HL-60/S4 treated with phorbol 12-myristate 13-acetate at 8.2 ng/mL for 4 days and 3 days (cell line): ENCODE data around the gene NSD1.
"Not testable (repeated sequence)": the region's sequence is repeated elsewhere in the genome, so short reads cannot be mapped to it uniquely, and the experiment has no call there.

Experiments
- in situ Hi-C: fragments of 300-500 bp; cut with MboI; formaldehyde crosslinking; loops from 2 replicates; pipeline ENCODE4 v1.15.0; 2022; ENCODE audit warnings: low sequenced_read_pairs

NSD1 gene

DNA sequence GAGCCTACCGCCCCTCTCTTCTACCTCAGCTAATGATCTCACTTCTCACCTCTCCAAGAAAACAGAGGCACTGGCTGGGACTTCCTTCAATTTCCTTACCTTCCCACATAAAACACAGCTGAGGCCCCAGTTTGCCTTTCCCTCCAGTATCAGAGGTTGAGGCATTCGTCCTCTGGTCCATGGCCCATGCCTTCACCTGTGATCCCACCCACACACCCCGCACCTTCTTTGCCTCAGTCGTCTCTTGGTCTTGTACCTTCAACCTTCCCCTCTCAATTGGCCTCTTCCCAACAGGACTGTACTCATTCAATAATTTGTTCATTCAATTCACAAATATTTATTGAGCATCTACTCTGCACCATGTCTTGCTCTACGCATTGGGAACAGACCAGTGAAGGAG lies 11.0 kb upstream of the NSD1 start:
- in situ Hi-C loops, result loop anchor here (25.0 kb wide), 1 partner anchor 460 kb away; no protein-coding TSS in a partner anchor

DNA sequence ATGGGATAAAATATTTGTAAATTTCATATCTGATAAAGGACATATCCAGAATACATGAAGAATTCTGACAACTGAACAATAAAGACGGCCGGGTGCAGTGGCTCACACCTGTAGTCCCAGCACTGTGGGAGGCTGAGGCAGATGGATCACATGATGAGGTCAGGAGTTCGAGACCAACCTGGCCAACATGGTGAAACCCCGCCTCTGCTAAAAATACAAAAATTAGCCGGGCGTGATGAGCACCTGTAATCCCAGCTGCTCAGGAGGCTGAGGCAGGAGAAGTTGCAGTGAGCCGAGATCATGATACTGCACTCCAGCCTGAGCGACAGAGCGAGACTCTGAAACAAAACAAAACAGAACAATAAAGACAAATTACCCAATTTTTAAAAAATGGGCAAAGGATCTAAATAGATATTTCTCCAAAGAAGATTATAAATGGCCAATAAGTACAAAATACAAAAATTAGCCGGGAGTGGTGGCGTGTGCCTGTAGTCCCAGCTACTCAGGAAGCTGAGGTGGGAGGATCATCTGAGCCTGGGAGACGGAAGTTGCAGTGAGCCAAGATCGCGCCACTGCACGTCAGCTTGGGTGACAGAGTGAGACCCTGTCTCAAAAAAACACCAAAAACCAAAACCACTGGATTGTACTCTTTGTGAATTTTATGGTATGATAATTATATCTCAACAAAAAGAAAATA lies 9.6 kb upstream of the NSD1 start:
- in situ Hi-C loops, result loop anchor here (25.0 kb wide), 1 partner anchor 462 kb away; no protein-coding TSS in a partner anchor

DNA sequence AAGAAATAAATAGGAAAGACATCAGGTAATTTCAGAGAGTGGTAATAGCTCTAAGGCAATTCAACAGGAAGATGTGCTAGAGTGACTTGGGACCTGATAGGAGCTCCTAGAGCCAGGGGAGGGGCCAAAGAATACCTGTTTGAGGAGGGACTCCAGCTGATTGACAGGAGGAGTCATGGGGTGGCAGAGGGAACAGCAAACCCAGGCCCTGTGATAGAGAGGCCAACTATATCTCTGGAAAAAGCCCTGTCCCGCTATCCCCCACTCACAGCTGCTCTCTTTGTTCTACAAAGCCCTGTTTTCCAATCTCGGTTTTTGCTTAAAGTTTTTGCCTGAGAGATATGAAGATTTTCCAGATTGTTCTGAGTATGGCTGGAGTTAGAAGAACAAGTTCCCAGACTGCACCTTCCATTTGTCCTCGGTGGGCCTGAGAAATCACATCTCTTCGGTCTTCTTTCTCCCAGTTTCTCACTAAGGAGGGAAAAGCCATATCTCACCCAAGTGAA lies 9.0 kb upstream of the NSD1 start:
- in situ Hi-C loops, result loop anchor here (25.0 kb wide), 1 partner anchor 462 kb away; no protein-coding TSS in a partner anchor

DNA sequence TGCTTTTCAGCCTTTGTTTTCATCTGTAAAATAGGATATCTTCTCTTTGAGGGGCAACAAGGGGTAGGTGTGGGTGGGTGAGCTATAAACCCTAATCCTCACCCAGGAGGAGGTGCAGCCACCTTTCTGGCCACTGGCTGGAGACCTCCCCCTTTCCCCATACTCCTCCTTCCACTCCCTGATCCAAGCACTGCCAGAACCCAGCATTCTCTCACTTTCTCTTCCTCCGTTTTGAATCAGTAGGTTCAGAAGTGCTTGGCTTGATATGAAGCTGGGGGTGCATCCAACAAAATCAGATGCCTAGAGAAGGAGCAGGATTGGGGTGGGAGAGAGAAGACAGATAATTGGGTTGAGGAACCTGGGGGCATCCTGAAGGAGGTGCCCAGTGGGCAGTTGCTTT lies 6.8 kb upstream of the NSD1 start:
- in situ Hi-C loops, result no loop called here

DNA sequence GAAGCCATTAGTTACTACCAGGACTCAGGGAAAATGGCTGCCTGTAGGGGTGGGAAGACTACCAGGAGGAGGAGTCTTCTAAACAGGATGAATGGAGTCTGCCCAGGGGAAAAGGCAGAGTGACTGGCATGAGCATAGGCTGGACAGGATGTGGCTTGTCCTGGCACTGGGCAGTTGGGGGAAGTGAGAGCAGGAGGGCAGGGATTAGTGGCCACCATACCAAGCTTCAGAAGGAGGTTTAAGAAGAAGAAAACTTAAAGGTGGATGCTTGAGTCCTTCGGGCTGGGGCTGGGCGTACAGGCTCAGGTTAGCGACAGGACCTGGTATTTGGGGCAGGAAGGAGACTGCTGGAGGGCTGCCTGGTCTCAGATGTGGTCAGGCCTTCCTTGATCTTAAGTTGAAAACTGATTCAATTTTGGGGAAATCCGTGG lies 5.0 kb upstream of the NSD1 start:
- in situ Hi-C loops, result no loop called here

DNA sequence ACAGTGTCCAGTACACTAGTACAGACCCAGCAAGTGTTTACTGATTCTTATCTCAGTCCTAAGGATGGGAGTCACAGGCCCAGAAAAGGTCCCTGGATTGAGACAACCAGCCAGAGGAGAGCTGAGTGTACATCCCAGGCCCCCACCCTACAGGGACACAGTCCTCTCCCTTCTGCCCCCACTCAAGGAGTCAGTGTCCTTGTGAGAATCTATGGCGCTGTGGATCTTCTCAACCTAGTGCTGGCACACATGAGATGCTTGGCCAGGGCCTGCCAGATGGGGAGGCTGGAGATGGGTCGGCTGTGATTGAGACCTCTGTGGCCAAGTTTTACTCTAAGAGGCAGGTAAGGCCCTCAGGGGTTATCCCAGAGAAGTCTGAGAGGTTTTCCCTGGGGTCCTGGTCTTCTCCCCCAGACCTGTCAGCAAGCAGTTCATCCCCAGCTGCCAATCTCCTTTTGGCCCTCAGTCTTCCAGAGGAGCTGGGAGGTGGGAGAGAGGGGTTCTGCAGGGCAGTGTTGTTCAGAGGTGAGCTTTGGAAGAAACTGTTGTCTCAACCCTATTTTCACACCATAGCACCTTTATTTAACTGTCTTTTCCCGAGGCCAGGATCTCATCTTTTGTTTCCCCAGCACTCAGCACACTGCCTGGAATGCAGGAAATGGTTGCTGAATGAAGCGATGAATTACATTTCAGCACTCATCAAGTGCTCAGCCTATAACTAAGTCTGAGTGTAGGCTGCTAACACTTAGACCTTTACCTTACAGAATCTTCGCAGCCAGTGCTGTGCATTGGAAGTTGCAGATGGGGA lies 3.2 kb upstream of the NSD1 start:
- in situ Hi-C loops, result no loop called here

DNA sequence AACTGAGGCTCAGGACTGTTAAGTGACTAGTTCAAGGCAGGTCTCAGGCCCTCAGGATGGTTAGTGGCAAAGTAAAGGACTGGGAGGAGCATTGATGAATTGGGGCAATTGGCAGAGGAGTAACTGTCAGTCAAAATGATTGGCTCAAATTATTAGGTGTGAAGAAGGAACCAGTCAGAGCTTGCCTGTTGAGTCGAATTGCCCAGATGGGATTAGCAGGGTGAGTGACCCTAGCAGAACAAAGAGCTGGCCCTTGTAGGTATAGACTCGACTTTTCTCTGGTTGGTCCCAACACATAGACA lies 2.6 kb upstream of the NSD1 start:
- in situ Hi-C loops, result no loop called here

DNA sequence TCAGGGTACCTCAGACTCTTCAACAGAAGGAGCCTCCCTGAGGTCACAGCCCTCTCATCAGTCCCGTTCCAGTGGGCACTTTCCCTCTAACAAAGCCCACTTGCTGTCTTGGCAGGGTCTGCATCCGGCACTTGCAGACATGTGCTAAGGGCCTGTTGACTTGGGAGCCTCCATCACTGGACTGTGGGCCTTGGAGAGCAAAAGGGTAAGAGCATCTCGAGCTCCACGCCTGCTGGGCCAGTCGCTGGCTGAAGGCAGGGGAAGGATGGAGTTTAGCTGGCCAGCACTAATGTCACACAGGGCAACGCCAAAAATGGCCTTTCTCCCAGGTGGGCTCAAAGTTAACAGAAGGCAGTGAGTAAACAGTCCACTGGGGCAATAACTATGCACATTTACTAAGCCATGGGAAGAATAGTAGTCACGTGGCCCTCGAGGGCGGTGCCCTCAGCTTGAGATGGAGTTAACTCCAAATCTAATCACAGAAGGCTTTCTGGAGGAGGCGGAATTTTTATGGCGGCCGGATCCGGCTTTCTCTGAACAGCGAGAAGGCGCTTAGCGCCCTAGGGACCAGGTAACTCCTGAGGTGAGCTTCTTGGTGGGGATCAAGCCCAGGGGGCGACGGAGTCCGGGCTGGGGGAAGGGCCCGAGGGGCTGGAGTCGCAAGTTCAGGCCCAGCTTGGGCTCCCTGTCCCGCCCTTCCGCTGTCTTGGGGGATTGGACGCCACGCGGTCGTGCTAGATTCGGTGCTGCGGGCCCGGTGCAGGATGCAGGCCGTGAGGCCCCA lies 2.0 kb upstream of the NSD1 start:
- in situ Hi-C loops, result no loop called here

DNA sequence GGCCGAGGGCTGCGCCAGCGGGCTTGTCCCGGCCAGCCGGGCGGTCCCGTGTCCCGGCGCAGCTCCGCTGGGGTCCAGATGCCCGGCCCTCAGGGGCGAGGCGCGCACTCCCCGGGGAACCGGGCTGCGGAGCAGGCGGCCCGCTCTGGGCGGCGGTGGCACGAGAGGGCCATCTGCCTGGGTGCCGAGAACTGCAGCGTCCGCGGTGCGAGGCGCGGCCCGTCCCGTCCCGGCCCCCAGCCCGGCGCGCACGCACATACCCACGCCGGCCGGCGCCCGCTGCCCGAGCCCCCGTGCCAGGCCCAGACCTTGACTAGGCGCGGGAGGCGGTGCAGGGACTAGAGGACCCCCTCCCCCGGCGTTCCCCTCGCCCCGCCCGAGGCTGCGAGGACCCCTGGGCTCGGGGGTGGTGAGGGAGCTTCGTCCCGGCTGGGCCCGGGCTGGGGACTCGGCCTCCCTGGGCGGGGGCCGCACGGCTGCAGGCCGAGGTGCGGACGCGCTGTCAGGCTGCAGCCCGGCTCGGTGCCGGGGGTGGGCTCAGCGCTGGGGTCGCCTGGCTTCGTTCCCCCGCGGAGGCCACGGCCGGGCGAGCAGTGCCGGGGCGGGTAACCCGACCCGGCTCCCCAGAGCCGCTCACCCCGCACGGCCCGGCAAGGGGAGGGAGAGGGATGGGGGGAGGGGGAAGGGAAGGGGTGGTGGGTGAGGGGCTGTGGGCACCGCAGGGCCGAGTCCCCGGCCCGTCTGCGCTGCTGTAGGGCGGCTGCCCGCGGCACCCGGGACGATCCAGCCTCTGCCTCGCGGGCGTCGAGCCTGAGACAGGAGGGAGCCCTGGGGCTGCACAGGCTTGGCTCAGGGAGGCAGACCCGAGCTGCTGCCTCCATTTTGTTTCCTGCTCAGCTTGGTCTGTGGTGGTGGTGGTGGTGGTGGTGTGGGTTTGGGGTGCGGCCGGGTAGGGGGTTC lies 1.2 kb upstream of the NSD1 start:
- in situ Hi-C loops, result no loop called here

DNA sequence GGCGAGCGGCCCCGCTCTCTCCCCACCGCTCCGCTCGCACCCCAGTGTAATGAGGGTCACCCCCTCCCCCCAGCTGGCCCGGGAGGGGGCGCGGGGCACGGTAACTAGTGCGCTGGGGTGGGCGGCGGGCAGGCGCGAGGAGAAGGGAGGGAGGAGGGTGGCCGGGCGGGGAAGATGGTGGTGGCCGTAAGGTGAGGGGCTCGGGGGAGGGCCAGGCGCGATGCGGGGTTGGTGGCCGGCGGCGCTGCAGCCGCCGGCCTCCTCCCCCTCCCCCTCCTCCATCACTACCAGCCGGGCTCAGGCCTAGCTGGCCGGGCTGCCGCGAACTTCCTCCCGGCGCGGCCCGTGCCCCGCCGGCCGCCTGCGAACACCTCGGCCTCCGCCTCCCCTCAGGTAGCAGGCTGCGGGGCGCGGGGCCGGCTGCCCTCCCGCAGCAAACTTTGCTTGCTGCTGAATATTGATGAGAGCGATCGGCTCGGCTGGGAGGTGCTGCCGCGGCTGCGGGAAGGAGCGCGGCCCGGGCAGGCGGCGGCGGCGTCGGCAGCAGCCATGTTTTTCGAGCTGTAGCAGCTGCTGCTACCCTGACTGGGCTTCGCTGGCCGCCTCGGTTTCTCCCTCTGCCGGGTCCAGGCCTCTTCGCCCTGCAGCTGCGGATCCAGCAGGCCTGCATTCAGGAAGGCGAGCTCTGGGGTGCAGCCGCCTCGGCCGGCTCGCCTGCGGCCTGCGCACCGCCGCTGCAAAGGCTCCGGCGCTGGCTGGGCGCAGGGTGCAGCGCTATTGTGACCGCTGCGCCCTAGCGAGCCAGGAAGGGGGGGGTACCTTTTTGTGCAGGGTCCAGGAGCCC lies 502 bp downstream of the NSD1 start:
- in situ Hi-C loops, result no loop called here

DNA sequence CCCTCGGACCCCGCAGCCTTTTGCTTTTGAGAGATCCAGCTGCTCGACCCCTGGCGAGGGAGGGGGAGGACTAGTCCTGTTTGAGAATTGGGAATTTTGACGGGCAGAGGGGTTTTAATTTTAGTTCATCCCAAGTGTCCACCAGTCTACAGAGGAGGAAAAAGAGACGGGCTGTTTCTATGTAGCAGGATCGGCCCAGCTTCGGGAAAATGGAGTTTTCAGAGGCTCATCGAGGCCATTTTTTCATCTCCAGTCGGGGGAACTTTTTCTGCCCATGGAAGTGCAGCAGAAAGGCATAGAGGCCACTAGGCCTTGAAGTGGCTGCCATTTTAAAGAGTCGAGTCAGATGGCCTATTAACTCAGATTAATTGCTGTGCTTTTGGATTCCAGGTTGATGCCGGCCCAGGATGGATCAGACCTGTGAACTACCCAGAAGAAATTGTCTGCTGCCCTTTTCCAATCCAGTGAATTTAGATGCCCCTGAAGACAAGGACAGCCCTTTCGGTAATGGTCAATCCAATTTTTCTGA lies 1.2 kb downstream of the NSD1 start:
- in situ Hi-C loops, result no loop called here

DNA sequence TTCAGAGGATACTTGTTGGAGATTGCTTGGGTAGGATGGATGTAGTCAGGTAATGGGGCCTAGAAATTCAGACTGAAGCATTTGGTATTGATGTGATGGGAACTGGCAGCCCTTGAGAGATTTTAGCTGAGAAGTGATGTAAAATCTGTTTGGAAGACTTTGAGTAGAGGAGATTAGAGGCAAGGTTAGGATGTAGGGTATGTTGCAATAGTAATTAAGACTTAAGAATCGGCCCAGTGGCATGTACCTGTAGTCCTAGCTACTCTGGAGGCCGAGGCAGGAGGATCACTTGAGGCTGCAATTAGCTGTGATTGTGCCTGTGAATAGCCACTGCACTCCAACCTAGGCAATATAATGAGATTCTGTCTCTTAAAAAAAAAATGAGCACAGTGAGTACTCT lies 6.7 kb downstream of the NSD1 start:
- in situ Hi-C loops, result no loop called here

DNA sequence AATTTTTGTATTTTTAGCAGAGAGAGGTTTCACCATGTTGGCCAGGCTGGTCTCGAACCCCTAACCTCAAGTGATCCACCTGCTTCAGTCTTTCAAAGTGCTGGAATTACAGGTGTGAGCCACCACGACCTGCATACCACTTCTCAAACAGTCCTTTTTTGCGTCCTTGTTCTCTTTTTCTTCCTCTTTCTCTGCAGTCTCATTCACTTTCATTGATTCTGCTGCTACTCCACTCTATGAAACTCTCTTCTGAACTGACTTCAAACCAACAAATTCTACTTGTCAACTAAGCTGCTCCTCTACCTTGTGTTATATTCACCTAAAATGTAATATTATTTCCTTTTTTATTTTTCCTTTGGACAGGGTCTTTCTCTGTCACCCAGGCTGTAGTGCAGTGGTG lies 7.9 kb downstream of the NSD1 start:
- in situ Hi-C loops, result no loop called here

DNA sequence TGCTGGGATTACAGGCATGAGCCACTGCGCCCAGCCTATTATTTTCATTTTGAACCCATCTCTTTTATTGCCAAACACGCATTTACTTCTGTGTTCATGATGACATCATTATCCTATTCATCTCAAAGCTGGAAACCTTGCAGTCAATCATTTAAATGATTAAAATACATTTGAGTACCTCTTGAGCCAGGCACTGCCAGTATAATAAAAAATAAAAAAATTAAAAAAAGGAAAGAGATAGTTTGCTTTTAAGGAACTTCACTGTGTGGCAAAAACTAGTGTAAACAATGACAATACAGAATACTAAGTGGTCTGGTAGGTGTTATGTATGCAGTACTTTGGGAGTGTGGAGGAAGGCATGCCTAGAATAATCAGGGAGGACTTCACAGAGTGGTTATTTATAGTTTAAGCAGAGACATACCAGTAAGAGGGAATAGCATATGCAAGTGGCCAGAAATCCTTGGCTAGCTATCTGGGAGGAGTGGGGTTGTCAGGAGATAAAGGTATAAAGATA lies 8.6 kb downstream of the NSD1 start:
- in situ Hi-C loops, result no loop called here

DNA sequence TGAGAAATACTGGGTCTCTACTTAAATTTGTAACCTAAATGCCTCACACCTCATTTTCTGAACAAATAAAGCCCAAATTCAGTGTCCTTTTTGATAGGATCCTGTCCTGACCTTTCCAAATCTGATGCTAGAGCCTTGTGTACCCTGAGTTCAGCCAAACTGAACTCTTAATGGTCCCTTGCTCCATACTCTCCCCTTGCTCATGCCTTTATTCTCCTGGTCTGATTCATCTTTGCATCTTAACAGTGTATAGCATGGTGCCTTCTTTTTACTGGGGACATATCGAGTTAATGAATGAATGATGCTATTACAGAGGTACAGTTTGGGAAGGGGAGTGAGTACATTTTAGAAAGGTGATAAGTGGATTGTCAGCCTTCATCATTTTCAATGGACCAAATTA lies 9.2 kb downstream of the NSD1 start:
- in situ Hi-C loops, result no loop called here

DNA sequence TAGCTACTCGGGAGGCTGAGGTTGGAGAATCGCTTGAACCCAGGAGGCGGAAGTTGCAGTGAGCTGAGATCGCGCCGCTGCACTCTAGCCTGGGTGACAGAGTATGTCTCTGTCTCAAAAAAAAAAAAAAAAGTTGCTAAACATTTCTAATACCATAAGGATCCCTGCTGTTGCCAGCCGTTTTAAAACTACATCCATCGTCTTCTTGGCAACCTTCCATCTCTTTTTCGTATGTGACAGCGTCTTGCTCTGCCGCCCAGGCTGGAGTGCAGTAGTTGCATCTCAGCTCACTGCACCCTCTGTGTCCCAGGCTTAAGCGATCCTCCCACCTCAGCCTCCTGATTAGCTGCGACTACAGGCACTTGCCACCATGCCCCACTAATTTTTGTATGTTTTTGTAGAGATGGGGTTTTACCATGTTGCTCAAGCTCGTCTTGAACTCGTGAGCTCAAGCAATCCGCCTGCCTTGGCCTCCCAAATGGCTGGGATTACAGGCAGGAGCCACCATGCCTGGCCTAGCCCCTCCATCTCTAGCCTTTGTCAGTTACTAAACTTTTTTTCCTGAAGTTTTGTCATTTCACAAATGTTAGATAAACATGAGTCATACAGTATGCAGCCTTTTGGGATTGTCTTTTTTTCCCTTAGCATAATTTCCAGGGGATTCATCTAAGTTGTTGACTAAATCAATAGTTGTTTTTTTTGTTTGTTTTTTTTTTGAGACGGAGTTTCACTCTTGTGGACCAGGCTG lies 13.5 kb downstream of the NSD1 start:
- in situ Hi-C loops, result no loop called here

DNA sequence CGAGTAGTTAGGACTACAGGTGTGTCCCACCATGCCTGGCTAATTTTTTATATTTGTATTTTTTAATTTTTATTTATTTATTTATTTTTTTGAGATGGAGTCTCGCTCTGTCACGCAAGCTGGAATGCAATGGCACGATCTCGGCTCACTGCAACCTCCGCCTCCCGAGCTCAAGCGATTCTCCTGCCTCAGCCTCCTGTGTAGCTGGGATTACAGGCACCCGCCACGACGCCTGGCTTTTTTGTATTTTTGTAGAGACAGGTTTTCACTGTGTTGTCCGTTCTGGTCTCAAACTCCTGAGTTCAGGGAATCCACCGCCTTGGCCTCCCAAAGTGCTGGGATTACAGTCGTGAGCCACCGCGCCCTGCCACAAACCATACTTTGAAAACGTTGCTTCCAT lies 16.5 kb downstream of the NSD1 start:
- in situ Hi-C loops, result not testable (repeated sequence)

DNA sequence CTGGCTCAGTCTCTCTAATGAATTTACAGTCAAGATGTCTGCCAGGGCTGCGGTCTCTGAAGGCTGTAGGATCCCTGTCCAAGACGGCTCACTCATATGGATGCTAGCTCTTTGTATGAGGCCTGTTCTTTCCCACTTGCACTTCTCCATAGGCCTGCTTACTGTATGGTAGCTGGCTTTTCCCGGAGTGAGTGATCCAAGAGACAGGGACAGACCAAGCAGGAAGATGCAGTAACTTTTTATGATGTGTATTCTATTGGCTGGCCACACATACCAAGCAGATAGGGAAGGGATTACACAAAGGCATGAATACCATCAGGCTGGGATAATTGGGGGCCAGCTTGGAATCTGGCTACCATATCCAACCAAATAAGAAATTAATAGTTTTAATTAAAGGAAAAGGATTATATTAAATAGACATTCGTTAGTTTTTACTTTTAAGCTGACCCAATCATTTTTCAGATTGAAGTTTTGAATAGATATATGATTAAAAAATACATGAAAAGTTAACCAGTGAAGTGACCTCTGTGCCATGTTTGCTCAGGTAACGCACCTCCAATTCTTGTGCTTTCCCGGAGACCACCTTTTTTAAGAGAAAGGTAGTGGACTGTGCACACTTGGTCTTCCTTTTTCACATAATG lies 20.6 kb downstream of the NSD1 start:
- in situ Hi-C loops, result no loop called here
